Neural crest cell (in vitro differentiated cells): Measurements from ENCODE around the gene CBX2. TPM values are rescaled to one million over a fixed set of nuclear protein-coding genes. Genes with fewer than 3 reads are reported as not detected.

Source experiments
- DNase-seq: peaks from one replicate; pipeline ENCODE4 v3.0.0; 2021; ENCODE audit warnings: low read depth, mixed read lengths, low spot score
- H3K27ac Mint-ChIP-seq: one replicate; pipeline ENCODE4 v1.8.0; 2021; ENCODE audit warnings: mild to moderate bottlenecking, mixed read lengths; ENCODE audit not compliant: unreplicated experiment
- H3K27me3 Mint-ChIP-seq: 2 replicates; pipeline ENCODE4 v1.8.0; 2021; ENCODE audit warnings: low read depth, mild to moderate bottlenecking, mixed read lengths
- H3K36me3 Mint-ChIP-seq: 2 replicates; pipeline ENCODE4 v1.8.0; 2021; ENCODE audit warnings: low read depth, mild to moderate bottlenecking, mixed read lengths
- H3K4me1 Mint-ChIP-seq: 2 replicates; pipeline ENCODE4 v1.8.0; 2021; ENCODE audit warnings: mixed read lengths
- H3K4me3 Mint-ChIP-seq: one replicate; pipeline ENCODE4 v1.8.0; 2021; ENCODE audit warnings: mild to moderate bottlenecking, mixed read lengths
- H3K9me3 Mint-ChIP-seq: 2 replicates; pipeline ENCODE4 v1.8.0; 2021; ENCODE audit warnings: mixed read lengths
- CTCF ChIP-seq: fragments of 200-600 bp; sonication (generic); conservative IDR thresholded peaks from 2 replicates; pipeline ENCODE4 v1.5.0; 2021; ENCODE audit warnings: antibody characterized with exemption, mild to moderate bottlenecking
- total RNA-seq: library from RNA; stranded (reverse); gene quantifications from 2 replicates; pipeline ENCODE4 v1.2.1, GENCODE V29; 2021

Gene CBX2
- total RNA-seq, 1 donor from 2014 or later, result 101 TPM

GRCh38 chr17:79730769-79731483, 47.0 kb upstream of the CBX2 start, which contains the start of gene ENPP7:
ENPP7 (plus strand) TSS chr17:79730943; CDS start chr17:79731140, 197 bp downstream.
- Mint-ChIP-seq H3K27ac (no peak within 1 kb of the TSS), H3K4me1 (peaks cover 26% of the 10 kb centered on the region), H3K4me3 (no peak within 1 kb of the TSS), H3K27me3 (no peaks in the 10 kb centered on the region), H3K9me3 (no peaks in the 10 kb centered on the region), H3K36me3 (no peaks in the 10 kb centered on the region)
- TF ChIP-seq CTCF, result no peak
- DNase-seq, result no peak

- H3K36me3 Mint-ChIP-seq, result no peaks in the 10 kb centered on the region
Observed at GRCh38 chr17:79732254-79732653, 45.7 kb upstream of the CBX2 start.

GRCh38 chr17:79732804-79733691, 44.9 kb upstream of the CBX2 start:
- no peaks in the 10 kb centered on the region for H3K27me3 Mint-ChIP-seq
- H3K4me1 Mint-ChIP-seq, result peaks cover 21% of the 10 kb centered on the region
- H3K36me3 Mint-ChIP-seq, result no peaks in the 10 kb centered on the region
- no peak overlapping the region for H3K27ac Mint-ChIP-seq
- no peak for DNase-seq
- no peak overlapping the region for H3K4me3 Mint-ChIP-seq
- H3K9me3 Mint-ChIP-seq, result no peaks in the 10 kb centered on the region
- no peak for TF ChIP-seq CTCF

More at GRCh38 chr17:79732254-79732653, 45.7 kb upstream of the CBX2 start:
- no peak for DNase-seq
- no peaks in the 10 kb centered on the region for H3K27me3 Mint-ChIP-seq
- H3K4me1 Mint-ChIP-seq, result peaks cover 26% of the 10 kb centered on the region
- H3K4me3 Mint-ChIP-seq, result no peak overlapping the region
- H3K9me3 Mint-ChIP-seq, result no peaks in the 10 kb centered on the region
- TF ChIP-seq CTCF, result no peak
- H3K27ac Mint-ChIP-seq, result no peak overlapping the region

GRCh38 chr17:79733692-79734070, 44.3 kb upstream of the CBX2 start:
- H3K9me3 Mint-ChIP-seq, result no peaks in the 10 kb centered on the region
- peaks cover under 1% of the 10 kb centered on the region for H3K27me3 Mint-ChIP-seq
- no peak overlapping the region for H3K27ac Mint-ChIP-seq
- H3K4me3 Mint-ChIP-seq, result no peak overlapping the region
- peaks cover 17% of the 10 kb centered on the region for H3K4me1 Mint-ChIP-seq
- no peak for TF ChIP-seq CTCF
- no peaks in the 10 kb centered on the region for H3K36me3 Mint-ChIP-seq
- DNase-seq, result no peak

- no peaks in the 10 kb centered on the region for H3K9me3 Mint-ChIP-seq
- no peaks in the 10 kb centered on the region for H3K36me3 Mint-ChIP-seq
- H3K4me1 Mint-ChIP-seq, result peaks cover 17% of the 10 kb centered on the region
Observed at GRCh38 chr17:79735096-79735495, 42.9 kb upstream of the CBX2 start.

More at GRCh38 chr17:79735096-79735495, 42.9 kb upstream of the CBX2 start:
- no peak overlapping the region for H3K27ac Mint-ChIP-seq
- no peak for DNase-seq
- H3K27me3 Mint-ChIP-seq, result peaks cover 14% of the 10 kb centered on the region
- H3K4me3 Mint-ChIP-seq, result no peak overlapping the region
- no peak for TF ChIP-seq CTCF
